OCI-LY1 (cell line): ENCODE data around the gene ZNF197.
"Not testable (repeated sequence)": the region's sequence is repeated elsewhere in the genome, so short reads cannot be mapped to it uniquely, and the experiment has no call there.

ENCODE experiments used
- H2AFZ ChIP-seq: fragments of 200-600 bp; sonication (generic), shearing (Covaris generic); 2 replicates; pipeline ENCODE4 v1.6.0; 2014; ENCODE audit warnings: antibody characterized with exemption, mild to moderate bottlenecking, low read length
- H3F3A ChIP-seq: fragments of 200-600 bp; sonication (generic), shearing (Covaris generic); 2 replicates; pipeline ENCODE4 v1.6.0; 2014; ENCODE audit warnings: mild to moderate bottlenecking, antibody characterized with exemption, low read length, moderate library complexity; ENCODE audit not compliant: insufficient read depth
- H3K27ac ChIP-seq: fragments of 200-600 bp; sonication (generic); 2 replicates; pipeline ENCODE4 v1.5.1; 2014; ENCODE audit warnings: low read length, mixed run types, mild to moderate bottlenecking, low read depth; ENCODE audit not compliant: poor library complexity, severe bottlenecking
- H3K27me3 ChIP-seq: fragments of 200-600 bp; sonication (generic); 2 replicates; pipeline ENCODE4 v1.6.0; 2014; ENCODE audit warnings: antibody characterized with exemption, mild to moderate bottlenecking, low read length, moderate library complexity; ENCODE audit not compliant: insufficient read depth
- H3K36me3 ChIP-seq: fragments of 200-600 bp; sonication (generic); 2 replicates; pipeline ENCODE4 v1.6.1; 2014; ENCODE audit warnings: mild to moderate bottlenecking, antibody characterized with exemption, low read length, moderate library complexity, mixed read lengths; ENCODE audit not compliant: insufficient read depth
- H3K4me1 ChIP-seq: fragments of 200-600 bp; sonication (generic); 2 replicates; pipeline ENCODE4 v1.5.1; 2014; ENCODE audit warnings: mild to moderate bottlenecking, low read length, moderate library complexity; ENCODE audit not compliant: insufficient read depth, severe bottlenecking
- H3K4me2 ChIP-seq: fragments of 200-600 bp; sonication (generic), shearing (Covaris generic); 2 replicates; pipeline ENCODE4 v1.6.1; 2014; ENCODE audit warnings: low read length
- H3K4me3 ChIP-seq: fragments of 200-600 bp; sonication (generic); 2 replicates; pipeline ENCODE4 v1.5.1; 2014; ENCODE audit warnings: low read length, low read depth, mild to moderate bottlenecking, mixed read lengths; ENCODE audit not compliant: poor library complexity, severe bottlenecking
- H3K79me2 ChIP-seq: fragments of 200-600 bp; shearing (Covaris generic); 2 replicates; pipeline ENCODE4 v1.6.1; 2016; ENCODE audit warnings: mixed run types, low read length, mixed read lengths; ENCODE audit not compliant: insufficient read depth
- H3K9ac ChIP-seq: fragments of 200-600 bp; sonication (generic), shearing (Covaris generic); 2 replicates; pipeline ENCODE4 v1.6.1; 2014; ENCODE audit warnings: mild to moderate bottlenecking, low read length, mixed read lengths
- H3K9me2 ChIP-seq: fragments of 200-600 bp; sonication (generic), shearing (Covaris generic); 2 replicates; pipeline ENCODE4 v1.6.1; 2014; ENCODE audit warnings: low read depth, mild to moderate bottlenecking, low read length, mixed read lengths
- H3K9me3 ChIP-seq: fragments of 200-600 bp; shearing (Covaris generic); 2 replicates; pipeline ENCODE4 v1.6.1; 2014; ENCODE audit warnings: low read length, mixed read lengths
- H4K20me1 ChIP-seq: fragments of 200-600 bp; sonication (generic), shearing (Covaris generic); 2 replicates; pipeline ENCODE4 v1.6.0; 2016; ENCODE audit warnings: mild to moderate bottlenecking, low read length; ENCODE audit not compliant: insufficient read depth
- CTCF ChIP-seq: fragments of 200-600 bp; sonication (generic), shearing (Covaris generic); IDR thresholded peaks from 2 replicates; pipeline ENCODE4 v1.5.1; 2017; ENCODE audit warnings: mild to moderate bottlenecking, antibody characterized with exemption, low read length, moderate library complexity, mixed read lengths
- EZH2 ChIP-seq: fragments of 200-600 bp; sonication (generic), shearing (Covaris generic); IDR thresholded peaks from 2 replicates; pipeline ENCODE4 v1.8.0; 2017; ENCODE audit warnings: borderline replicate concordance, mixed run types, mild to moderate bottlenecking, antibody characterized with exemption, low read length, moderate library complexity, mixed read lengths

Gene ZNF197

GRCh38 chr3:44580971-44581370, 43.9 kb upstream of the ZNF197 start:
- not testable (repeated sequence) for H3K9me3 ChIP-seq, H3K27ac ChIP-seq, H3K4me1 ChIP-seq, H3K4me3 ChIP-seq, H4K20me1 ChIP-seq, H3F3A ChIP-seq, H3K9ac ChIP-seq, H3K9me2 ChIP-seq, H2AFZ ChIP-seq, H3K79me2 ChIP-seq, H3K36me3 ChIP-seq, H3K4me2 ChIP-seq, H3K27me3 ChIP-seq

GRCh38 chr3:44584646-44585501, 40.0 kb upstream of the ZNF197 start, which contains the start of gene ZNF660:
Gene ZNF660, plus strand, starts transcription at chr3:44584964. Its CDS starts 9,230 bp downstream, at chr3:44594194.
- no peak for TF ChIP-seq EZH2
- no peak for TF ChIP-seq CTCF

GRCh38 chr3:44596621-44597020, 28.2 kb upstream of the ZNF197 start:
- Histone ChIP-seq H3K9me2 (no peaks in the 10 kb centered on the region), H3K4me2 (no peak overlapping the region), H3K79me2 (no peaks in the 10 kb centered on the region), H2AFZ (no peak overlapping the region), H3K4me1 (no peaks in the 10 kb centered on the region), H3F3A (no peaks in the 10 kb centered on the region), H3K9ac (no peak overlapping the region), H3K36me3 (no peaks in the 10 kb centered on the region), H3K27ac (no peak overlapping the region), H3K9me3 (peaks cover 8% of the 10 kb centered on the region; the same call in 1 of the 2 replicates), H3K4me3 (no peak overlapping the region), H3K27me3 (no peaks in the 10 kb centered on the region), H4K20me1 (no peaks in the 10 kb centered on the region)
- TF ChIP-seq CTCF (no peak), EZH2 (no peak)

More at GRCh38 chr3:44584646-44585501, 40.0 kb upstream of the ZNF197 start, which contains the start of gene ZNF660:
- Histone ChIP-seq H3F3A (no peaks in the 10 kb centered on the region), H3K9me2 (no peaks in the 10 kb centered on the region), H3K9me3 (no peaks in the 10 kb centered on the region), H3K27ac (no peak within 1 kb of the TSS), H3K27me3 (no peaks in the 10 kb centered on the region), H2AFZ (no peak within 1 kb of the TSS), H4K20me1 (no peaks in the 10 kb centered on the region), H3K36me3 (no peaks in the 10 kb centered on the region), H3K4me1 (no peaks in the 10 kb centered on the region), H3K4me3 (no peak within 1 kb of the TSS), H3K4me2 (no peak within 1 kb of the TSS), H3K79me2 (no peaks in the 10 kb centered on the region), H3K9ac (no peak within 1 kb of the TSS)
